ENCODE measurements around the gene SPDYE3. TPM values are rescaled to one million over a fixed set of nuclear protein-coding genes. Genes with fewer than 3 reads are reported as not detected.
"Not testable (repeated sequence)": the region's sequence is repeated elsewhere in the genome, so short reads cannot be mapped to it uniquely, and the experiment has no call there.

Gene SPDYE3
- total RNA-seq, 1 donor: under 0.01 TPM

GRCh38 chr7:100348805-100349204 lies 41.3 kb downstream of the SPDYE3 start:
- DNase-seq (ENCODE audit: low read depth): no peak
- no peak overlapping the region for H3K4me3 ChIP-seq (ENCODE audit: low read depth, low read length)
- TF ChIP-seq CTCF (IDR thresholded peaks at IDR 0.05; ENCODE audit: insufficient read depth, low read depth, low read length): no peak

GRCh38 chr7:100349757-100350156 lies 42.3 kb downstream of the SPDYE3 start:
- no peak for DNase-seq (ENCODE audit: low read depth)
- no peak for TF ChIP-seq CTCF (IDR thresholded peaks at IDR 0.05; ENCODE audit: insufficient read depth, low read depth, low read length)
- H3K4me3 ChIP-seq (ENCODE audit: low read depth, low read length): no peak overlapping the region

- DNase-seq (ENCODE audit: low read depth): no peak
- no peak for TF ChIP-seq CTCF (IDR thresholded peaks at IDR 0.05; ENCODE audit: insufficient read depth, low read depth, low read length)
- H3K4me3 ChIP-seq (ENCODE audit: low read depth, low read length): no peak overlapping the region
Measured at GRCh38 chr7:100351657-100352058, 44.2 kb downstream of the SPDYE3 start.

- not testable (repeated sequence) for H3K4me3 ChIP-seq (ENCODE audit: low read depth, low read length); DNase-seq (ENCODE audit: low read depth)
Measured at GRCh38 chr7:100352230-100352781, 44.8 kb downstream of the SPDYE3 start.

- no peak for TF ChIP-seq CTCF (IDR thresholded peaks at IDR 0.05; ENCODE audit: insufficient read depth, low read depth, low read length)
- H3K4me3 ChIP-seq (ENCODE audit: low read depth, low read length): no peak overlapping the region
- DNase-seq (ENCODE audit: low read depth): no peak
Measured at GRCh38 chr7:100352984-100353684, 45.6 kb downstream of the SPDYE3 start.

- H3K4me3 ChIP-seq (ENCODE audit: low read depth, low read length): no peak overlapping the region
- no peak for TF ChIP-seq CTCF (IDR thresholded peaks at IDR 0.05; ENCODE audit: insufficient read depth, low read depth, low read length)
- no peak for DNase-seq (ENCODE audit: low read depth)
Measured at GRCh38 chr7:100353685-100354330, 46.3 kb downstream of the SPDYE3 start.

GRCh38 chr7:100356416-100357068 lies 49.0 kb downstream of the SPDYE3 start:
- H3K4me3 ChIP-seq (ENCODE audit: low read depth, low read length): no peak overlapping the region
- DNase-seq (ENCODE audit: low read depth): no peak
- TF ChIP-seq CTCF (IDR thresholded peaks at IDR 0.05; ENCODE audit: insufficient read depth, low read depth, low read length): no peak
